HL-60 (cell line): ENCODE data around the gene EFCAB6.

ENCODE experiments used
- DNase-seq, 2 experiments: peaks; one replicate each; pipeline ENCODE4 v3.0.0-alpha.2; 2010 to 2020; ENCODE audit warnings: low read depth in 1 of 2, low spot score in 1 of 2
- H3K27ac ChIP-seq: fragments of 250-450 bp; sonication (Bioruptor Pico); replicated peaks from 2 replicates; pipeline ENCODE4 v1.5.1; 2020; ENCODE audit warnings: mild to moderate bottlenecking, moderate library complexity
- H3K27me3 ChIP-seq: fragments of 250-450 bp; sonication (Bioruptor Pico); 2 replicates; pipeline ENCODE4 v1.5.1; 2021; ENCODE audit warnings: mild to moderate bottlenecking, moderate library complexity; ENCODE audit not compliant: insufficient read depth, poor library complexity, severe bottlenecking
- H3K4me3 ChIP-seq: replicated peaks from 2 replicates; pipeline ENCODE4 v1.5.1; 2011; ENCODE audit warnings: mild to moderate bottlenecking, control low read depth, low read length; ENCODE audit not compliant: insufficient read depth
- GABPA ChIP-seq: IDR thresholded peaks from 2 replicates; pipeline ENCODE4 v1.6.1; 2012; ENCODE audit warnings: low read depth
- POLR2AphosphoS5 ChIP-seq: IDR thresholded peaks from 2 replicates; pipeline ENCODE4 v1.6.1; 2012; ENCODE audit warnings: low read depth
- SPI1 ChIP-seq: IDR thresholded peaks from 2 replicates; pipeline ENCODE4 v1.6.1; 2012; ENCODE audit warnings: low read depth, mild to moderate bottlenecking, borderline replicate concordance
- TF ChIP-seq, protein P1 (sequence below): IDR thresholded peaks from one replicate; pipeline ENCODE4 v1.5.1; 2011; ENCODE audit warnings: low read length, control low read depth, inconsistent platforms; ENCODE audit not compliant: insufficient read depth
- TF ChIP-seq, protein P2 (sequence below): IDR thresholded peaks from 2 replicates; pipeline ENCODE4 v1.6.1; 2012; ENCODE audit warnings: low read depth; ENCODE audit not compliant: insufficient replicate concordance

The EFCAB6 gene

DNA sequence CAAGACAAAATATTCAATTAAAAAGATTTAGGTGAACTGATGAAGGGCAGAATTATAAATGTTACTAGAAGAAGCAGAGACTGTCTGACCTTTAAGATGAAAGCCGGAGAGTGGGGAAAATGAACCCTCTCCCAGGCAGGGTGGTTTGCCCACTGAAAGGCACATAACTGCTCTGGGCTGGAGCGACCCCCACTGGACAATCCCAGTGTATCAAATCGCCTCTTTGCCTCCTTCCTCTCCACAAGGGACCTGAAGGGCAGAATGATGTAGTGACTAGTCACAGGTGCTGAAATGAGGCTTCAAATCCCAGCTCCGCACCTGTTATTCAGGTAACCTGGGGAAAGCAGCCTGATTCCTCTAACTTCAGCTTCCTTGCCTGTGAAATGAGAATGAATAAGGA is 69.0 kb downstream of the EFCAB6 start:
- TF ChIP-seq POLR2AphosphoS5 = no peak
- TF ChIP-seq GABPA = no peak
- TF ChIP-seq, protein P1, sequence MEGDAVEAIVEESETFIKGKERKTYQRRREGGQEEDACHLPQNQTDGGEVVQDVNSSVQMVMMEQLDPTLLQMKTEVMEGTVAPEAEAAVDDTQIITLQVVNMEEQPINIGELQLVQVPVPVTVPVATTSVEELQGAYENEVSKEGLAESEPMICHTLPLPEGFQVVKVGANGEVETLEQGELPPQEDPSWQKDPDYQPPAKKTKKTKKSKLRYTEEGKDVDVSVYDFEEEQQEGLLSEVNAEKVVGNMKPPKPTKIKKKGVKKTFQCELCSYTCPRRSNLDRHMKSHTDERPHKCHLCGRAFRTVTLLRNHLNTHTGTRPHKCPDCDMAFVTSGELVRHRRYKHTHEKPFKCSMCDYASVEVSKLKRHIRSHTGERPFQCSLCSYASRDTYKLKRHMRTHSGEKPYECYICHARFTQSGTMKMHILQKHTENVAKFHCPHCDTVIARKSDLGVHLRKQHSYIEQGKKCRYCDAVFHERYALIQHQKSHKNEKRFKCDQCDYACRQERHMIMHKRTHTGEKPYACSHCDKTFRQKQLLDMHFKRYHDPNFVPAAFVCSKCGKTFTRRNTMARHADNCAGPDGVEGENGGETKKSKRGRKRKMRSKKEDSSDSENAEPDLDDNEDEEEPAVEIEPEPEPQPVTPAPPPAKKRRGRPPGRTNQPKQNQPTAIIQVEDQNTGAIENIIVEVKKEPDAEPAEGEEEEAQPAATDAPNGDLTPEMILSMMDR = no peak
- no peak for TF ChIP-seq SPI1
- TF ChIP-seq, protein P2, sequence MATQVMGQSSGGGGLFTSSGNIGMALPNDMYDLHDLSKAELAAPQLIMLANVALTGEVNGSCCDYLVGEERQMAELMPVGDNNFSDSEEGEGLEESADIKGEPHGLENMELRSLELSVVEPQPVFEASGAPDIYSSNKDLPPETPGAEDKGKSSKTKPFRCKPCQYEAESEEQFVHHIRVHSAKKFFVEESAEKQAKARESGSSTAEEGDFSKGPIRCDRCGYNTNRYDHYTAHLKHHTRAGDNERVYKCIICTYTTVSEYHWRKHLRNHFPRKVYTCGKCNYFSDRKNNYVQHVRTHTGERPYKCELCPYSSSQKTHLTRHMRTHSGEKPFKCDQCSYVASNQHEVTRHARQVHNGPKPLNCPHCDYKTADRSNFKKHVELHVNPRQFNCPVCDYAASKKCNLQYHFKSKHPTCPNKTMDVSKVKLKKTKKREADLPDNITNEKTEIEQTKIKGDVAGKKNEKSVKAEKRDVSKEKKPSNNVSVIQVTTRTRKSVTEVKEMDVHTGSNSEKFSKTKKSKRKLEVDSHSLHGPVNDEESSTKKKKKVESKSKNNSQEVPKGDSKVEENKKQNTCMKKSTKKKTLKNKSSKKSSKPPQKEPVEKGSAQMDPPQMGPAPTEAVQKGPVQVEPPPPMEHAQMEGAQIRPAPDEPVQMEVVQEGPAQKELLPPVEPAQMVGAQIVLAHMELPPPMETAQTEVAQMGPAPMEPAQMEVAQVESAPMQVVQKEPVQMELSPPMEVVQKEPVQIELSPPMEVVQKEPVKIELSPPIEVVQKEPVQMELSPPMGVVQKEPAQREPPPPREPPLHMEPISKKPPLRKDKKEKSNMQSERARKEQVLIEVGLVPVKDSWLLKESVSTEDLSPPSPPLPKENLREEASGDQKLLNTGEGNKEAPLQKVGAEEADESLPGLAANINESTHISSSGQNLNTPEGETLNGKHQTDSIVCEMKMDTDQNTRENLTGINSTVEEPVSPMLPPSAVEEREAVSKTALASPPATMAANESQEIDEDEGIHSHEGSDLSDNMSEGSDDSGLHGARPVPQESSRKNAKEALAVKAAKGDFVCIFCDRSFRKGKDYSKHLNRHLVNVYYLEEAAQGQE = no peak

DNA sequence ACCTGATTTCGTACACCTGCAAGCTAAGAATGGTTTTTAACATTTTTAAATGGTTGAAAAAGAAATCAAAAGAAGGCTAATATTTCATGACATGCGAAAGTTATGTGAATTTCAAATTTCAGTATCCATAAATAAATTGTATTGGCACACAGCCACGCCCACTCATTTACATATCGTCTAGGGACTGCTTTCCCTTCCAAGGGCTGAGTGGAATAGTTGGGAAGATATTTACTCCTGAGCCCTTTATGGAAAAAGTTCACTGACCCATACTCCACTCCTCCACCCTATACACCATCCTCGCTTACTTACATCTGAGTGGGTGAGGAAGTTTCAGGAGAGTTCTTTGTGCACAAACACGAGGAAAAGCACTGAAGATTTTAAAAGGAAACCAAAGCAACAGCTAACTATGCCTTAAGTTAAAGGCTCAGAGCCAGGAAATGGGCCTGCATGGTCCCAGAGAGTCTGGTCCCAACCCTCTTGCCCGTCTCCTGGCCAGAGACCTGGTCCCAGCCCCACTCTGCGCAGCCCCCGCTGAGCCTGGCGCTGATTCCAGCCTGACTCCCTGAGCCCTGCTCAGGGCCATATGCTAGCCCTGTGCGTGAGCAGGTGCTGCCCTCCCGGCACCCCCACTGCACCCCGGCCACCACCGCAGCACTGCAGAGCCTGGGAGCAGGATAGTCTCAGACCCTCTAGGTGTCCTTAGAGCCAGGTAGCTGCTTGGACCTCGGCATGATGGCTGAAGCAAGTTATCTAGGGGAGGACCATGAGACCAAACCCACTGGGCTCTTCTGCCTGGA is 69.8 kb downstream of the EFCAB6 start:
- Histone ChIP-seq H3K4me3 (no peak overlapping the region), H3K27ac (no peak overlapping the region), H3K27me3 (peaks cover 2% of the 10 kb centered on the region)
- DNase-seq = no peak
- TF ChIP-seq SPI1 (no peak), POLR2AphosphoS5 (no peak), GABPA (no peak)
- TF ChIP-seq, protein P1 = no peak
- TF ChIP-seq, protein P2 = no peak

More for the DNA sequence above, 69.0 kb downstream of the EFCAB6 start:
- Histone ChIP-seq H3K27ac (no peak overlapping the region), H3K4me3 (no peak overlapping the region), H3K27me3 (peaks cover 2% of the 10 kb centered on the region)
- no peak for DNase-seq

DNA sequence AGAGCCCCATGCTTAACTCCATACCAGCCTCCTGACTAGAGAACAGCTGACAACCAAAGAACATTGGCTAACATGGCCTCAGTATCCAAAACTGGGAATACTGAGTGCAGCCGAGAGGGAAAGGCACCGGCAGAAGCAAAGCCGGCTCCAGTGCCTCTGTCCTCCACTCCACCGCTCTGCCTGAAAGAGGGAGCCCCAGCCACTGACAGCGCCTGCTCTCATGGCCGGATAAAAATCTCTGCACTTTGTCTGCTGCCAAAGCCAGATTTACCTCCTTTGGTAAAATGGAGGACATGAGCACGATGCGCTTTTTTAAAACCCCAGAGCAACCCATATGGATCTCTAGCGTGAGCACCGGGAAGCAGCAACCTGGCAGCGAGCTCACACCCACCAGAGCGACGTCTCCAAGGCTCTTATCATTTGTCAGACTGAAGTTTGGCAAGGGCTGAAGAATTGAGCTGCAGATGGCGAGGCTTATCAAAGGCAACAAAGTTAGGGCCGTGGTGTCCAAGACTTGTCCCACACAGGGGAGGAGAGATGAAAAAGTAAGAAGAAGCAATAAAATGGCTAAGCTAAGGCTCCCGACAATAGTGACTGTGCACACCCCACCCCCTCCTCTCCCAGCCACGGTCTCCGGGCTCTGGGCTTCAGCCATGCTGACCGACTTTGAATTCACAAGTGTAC is 71.4 kb downstream of the EFCAB6 start:
- TF ChIP-seq, protein P2 = no peak
- no peak for TF ChIP-seq SPI1
- TF ChIP-seq POLR2AphosphoS5 = no peak
- TF ChIP-seq, protein P1 = no peak
- no peak for TF ChIP-seq GABPA

More for the DNA sequence above, 71.4 kb downstream of the EFCAB6 start:
- Histone ChIP-seq H3K27me3 (peaks cover 2% of the 10 kb centered on the region), H3K27ac (no peak overlapping the region), H3K4me3 (no peak overlapping the region)
- DNase-seq = no peak
